Prostate gland (tissue), 2 donors: ENCODE data around the gene BICRA. TPM values are rescaled to one million over a fixed set of nuclear protein-coding genes. Genes with fewer than 3 reads are reported as not detected.

Experiments
- DNase-seq: peaks from one replicate; pipeline ENCODE4 v3.0.0-alpha.2; 2019; ENCODE audit warnings: low spot score
- H3K27ac ChIP-seq, 2 donors: fragments of 200-600 bp; sonication (generic); 2 replicates each; pipeline ENCODE4 v1.5.1; 2017 to 2019
- H3K27me3 ChIP-seq: fragments of 200-600 bp; sonication (generic); replicated peaks from 2 replicates; pipeline ENCODE4 v1.5.1; 2019; ENCODE audit not compliant: insufficient read depth
- H3K36me3 ChIP-seq, 2 donors: fragments of 200-600 bp; sonication (generic); 1 replicate in 1 of 2; 2 replicates in 1 of 2; pipeline versions ENCODE4 v1.5.1 to v1.8.1; 2017 to 2019
- H3K4me1 ChIP-seq: fragments of 200-600 bp; sonication (generic); replicated peaks from 2 replicates; pipeline ENCODE4 v1.5.1; 2019
- H3K4me3 ChIP-seq, 2 donors: fragments of 200-600 bp; sonication (generic); 2 replicates each; pipeline ENCODE4 v1.5.1; 2017 to 2019
- H3K9me3 ChIP-seq: fragments of 200-600 bp; sonication (generic); 2 replicates; pipeline ENCODE4 v1.5.1; 2017
- POLR2A ChIP-seq: fragments of 450-650 bp; IDR thresholded peaks from one replicate; pipeline ENCODE4 v1.6.1; 2016; ENCODE audit warnings: antibody characterized with exemption, mild to moderate bottlenecking
- POLR2AphosphoS5 ChIP-seq: sonication (generic); formaldehyde crosslinking; IDR thresholded peaks from one replicate; pipeline ENCODE4 v1.6.1; 2017; ENCODE audit warnings: antibody characterized with exemption
- WGBS: methylation state at CpG from one replicate; pipeline ENCODE4 v1.1.5; 2018; 5-methylcytosine and 5-hydroxymethylcytosine counted together
- intact Hi-C: fragments of 100-400 bp; cut with DNase I; formaldehyde crosslinking; loops from one replicate; pipeline ENCODE4 v1.14.2; 2022
- total RNA-seq, 2 donors: library from RNA; depleted of rRNA; stranded (reverse); fragments of >200 nt; gene quantifications; one replicate each; pipeline ENCODE4 v1.1.0, GENCODE V29; 2016
- TF ChIP-seq, protein P1 (sequence below), 4 experiments: fragments of 200-600 bp in 2 of 4; fragments of 450-650 bp in 2 of 4; sonication (generic) in 2 of 4; IDR thresholded peaks; 1 replicate in 3 of 4; 2 replicates in 1 of 4; pipeline ENCODE4 v1.5.1; 2016 to 2019; ENCODE audit warnings: antibody characterized with exemption in 4 of 4, mild to moderate bottlenecking in 2 of 4, moderate library complexity in 2 of 4

The BICRA gene
- total RNA-seq, 2 donors from 2014 or later: 19.4 to 25.3 TPM

DNA sequence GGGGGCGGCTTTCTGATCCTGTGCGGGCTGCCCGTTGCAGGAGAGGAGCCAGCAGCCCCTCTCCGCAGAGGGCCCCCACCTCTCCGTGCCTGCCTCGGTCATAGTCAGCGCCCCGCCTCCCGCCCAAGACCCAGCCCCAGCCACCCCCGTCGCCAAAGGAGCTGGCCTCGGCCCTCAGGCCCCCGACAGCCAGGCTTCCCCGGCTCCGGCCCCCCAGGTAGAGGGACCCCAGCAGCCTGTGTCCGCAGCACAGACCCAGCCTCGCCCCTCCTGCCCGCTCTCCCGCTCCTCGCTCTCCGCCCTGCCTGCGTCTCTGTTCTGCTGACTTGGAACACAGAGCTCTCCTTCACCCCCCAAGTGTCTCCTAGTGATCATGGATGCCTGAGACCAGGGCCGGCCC lies 73.0 kb downstream of the BICRA start:
- H3K4me1 ChIP-seq: no peaks in the 10 kb centered on the region
- WGBS: 90% methylated on average over 23 of the region's 23 CpGs
- H3K27ac ChIP-seq: no peak overlapping the region
- no peak for DNase-seq
- H3K36me3 ChIP-seq: peaks cover 0 to 21% of the 10 kb centered on the region in 2 donors
- H3K27me3 ChIP-seq: no peaks in the 10 kb centered on the region
- no peaks in the 10 kb centered on the region for H3K9me3 ChIP-seq
- H3K4me3 ChIP-seq: no peak overlapping the region
- no peak for TF ChIP-seq POLR2A
- intact Hi-C loops: no loop called here

GRCh38 chr19:47682939-47683338 lies 74.0 kb downstream of the BICRA start:
- no peaks in the 10 kb centered on the region for H3K27me3 ChIP-seq
- intact Hi-C loops: no loop called here
- DNase-seq: no peak
- TF ChIP-seq POLR2AphosphoS5: no peak
- TF ChIP-seq, protein P1, sequence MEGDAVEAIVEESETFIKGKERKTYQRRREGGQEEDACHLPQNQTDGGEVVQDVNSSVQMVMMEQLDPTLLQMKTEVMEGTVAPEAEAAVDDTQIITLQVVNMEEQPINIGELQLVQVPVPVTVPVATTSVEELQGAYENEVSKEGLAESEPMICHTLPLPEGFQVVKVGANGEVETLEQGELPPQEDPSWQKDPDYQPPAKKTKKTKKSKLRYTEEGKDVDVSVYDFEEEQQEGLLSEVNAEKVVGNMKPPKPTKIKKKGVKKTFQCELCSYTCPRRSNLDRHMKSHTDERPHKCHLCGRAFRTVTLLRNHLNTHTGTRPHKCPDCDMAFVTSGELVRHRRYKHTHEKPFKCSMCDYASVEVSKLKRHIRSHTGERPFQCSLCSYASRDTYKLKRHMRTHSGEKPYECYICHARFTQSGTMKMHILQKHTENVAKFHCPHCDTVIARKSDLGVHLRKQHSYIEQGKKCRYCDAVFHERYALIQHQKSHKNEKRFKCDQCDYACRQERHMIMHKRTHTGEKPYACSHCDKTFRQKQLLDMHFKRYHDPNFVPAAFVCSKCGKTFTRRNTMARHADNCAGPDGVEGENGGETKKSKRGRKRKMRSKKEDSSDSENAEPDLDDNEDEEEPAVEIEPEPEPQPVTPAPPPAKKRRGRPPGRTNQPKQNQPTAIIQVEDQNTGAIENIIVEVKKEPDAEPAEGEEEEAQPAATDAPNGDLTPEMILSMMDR (IDR thresholded peaks at IDR 0.05): no peak
- no peak for TF ChIP-seq POLR2A
- WGBS: 83% methylated on average over 6 of the region's 6 CpGs
- H3K36me3 ChIP-seq: peaks cover 0 to 21% of the 10 kb centered on the region in 2 donors
- H3K9me3 ChIP-seq: no peaks in the 10 kb centered on the region
- no peak overlapping the region for H3K4me3 ChIP-seq
- no peak overlapping the region for H3K27ac ChIP-seq
- no peaks in the 10 kb centered on the region for H3K4me1 ChIP-seq

- TF ChIP-seq POLR2A: no peak
- TF ChIP-seq, protein P1 (IDR thresholded peaks at IDR 0.05): no peak
- no peak for TF ChIP-seq POLR2AphosphoS5
- H3K4me3 ChIP-seq: no peak overlapping the region
- H3K9me3 ChIP-seq: no peaks in the 10 kb centered on the region
- H3K36me3 ChIP-seq: no peaks in the 10 kb centered on the region
- intact Hi-C loops: no loop called here
- no peak for DNase-seq
- WGBS: 78% methylated on average over 7 of the region's 7 CpGs
- no peaks in the 10 kb centered on the region for H3K4me1 ChIP-seq
- no peak overlapping the region for H3K27ac ChIP-seq
- no peaks in the 10 kb centered on the region for H3K27me3 ChIP-seq
These were observed 77.9 kb downstream of the BICRA start for GRCh38 chr19:47686679-47687450.

GRCh38 chr19:47687906-47688305 lies 79.0 kb downstream of the BICRA start:
- H3K36me3 ChIP-seq: no peaks in the 10 kb centered on the region
- DNase-seq: no peak
- intact Hi-C loops: no loop called here
- no peak overlapping the region for H3K4me3 ChIP-seq
- H3K4me1 ChIP-seq: no peaks in the 10 kb centered on the region
- 81% methylated on average over 7 of the region's 7 CpGs for WGBS
- H3K27me3 ChIP-seq: no peaks in the 10 kb centered on the region
- H3K27ac ChIP-seq: no peak overlapping the region
- H3K9me3 ChIP-seq: no peaks in the 10 kb centered on the region
- TF ChIP-seq, protein P1 (IDR thresholded peaks at IDR 0.05): no peak
- no peak for TF ChIP-seq POLR2AphosphoS5
- TF ChIP-seq POLR2A: no peak

DNA sequence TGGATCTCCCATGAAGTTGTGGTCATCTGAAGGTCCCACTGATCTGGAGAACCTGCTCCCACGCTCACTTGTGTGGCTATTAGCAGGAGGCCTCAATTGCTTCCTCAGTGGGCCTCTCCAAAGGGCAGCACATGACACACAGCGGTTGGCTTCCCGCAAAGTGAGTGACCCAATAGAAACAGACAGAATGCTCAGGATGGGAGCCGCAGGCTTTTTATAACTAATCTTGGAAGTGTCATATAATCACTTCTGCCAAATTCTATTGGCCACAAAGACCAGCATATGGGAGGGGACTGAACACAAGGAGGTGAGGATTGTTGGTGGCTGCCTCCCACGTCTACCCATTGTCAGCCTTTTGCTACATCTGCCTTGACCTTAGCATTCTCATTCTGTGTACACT lies 82.2 kb downstream of the BICRA start:
- H3K27ac ChIP-seq: no peak overlapping the region
- H3K9me3 ChIP-seq: no peaks in the 10 kb centered on the region
- TF ChIP-seq POLR2AphosphoS5: no peak
- TF ChIP-seq POLR2A: no peak
- TF ChIP-seq, protein P1 (IDR thresholded peaks at IDR 0.05): no peak
- WGBS: 94% methylated on average over 5 of the region's 5 CpGs
- no peaks in the 10 kb centered on the region for H3K4me1 ChIP-seq
- no peak for DNase-seq
- H3K4me3 ChIP-seq: no peak overlapping the region
- intact Hi-C loops: no loop called here
- H3K36me3 ChIP-seq: no peaks in the 10 kb centered on the region
- H3K27me3 ChIP-seq: no peaks in the 10 kb centered on the region
